ENCODE results near the gene LYRM4. TPM values are rescaled to one million over a fixed set of nuclear protein-coding genes. Genes with fewer than 3 reads are reported as not detected.

LYRM4 gene
- total RNA-seq = 10 to 100 TPM; 30.2 to 31.9 TPM

DNA sequence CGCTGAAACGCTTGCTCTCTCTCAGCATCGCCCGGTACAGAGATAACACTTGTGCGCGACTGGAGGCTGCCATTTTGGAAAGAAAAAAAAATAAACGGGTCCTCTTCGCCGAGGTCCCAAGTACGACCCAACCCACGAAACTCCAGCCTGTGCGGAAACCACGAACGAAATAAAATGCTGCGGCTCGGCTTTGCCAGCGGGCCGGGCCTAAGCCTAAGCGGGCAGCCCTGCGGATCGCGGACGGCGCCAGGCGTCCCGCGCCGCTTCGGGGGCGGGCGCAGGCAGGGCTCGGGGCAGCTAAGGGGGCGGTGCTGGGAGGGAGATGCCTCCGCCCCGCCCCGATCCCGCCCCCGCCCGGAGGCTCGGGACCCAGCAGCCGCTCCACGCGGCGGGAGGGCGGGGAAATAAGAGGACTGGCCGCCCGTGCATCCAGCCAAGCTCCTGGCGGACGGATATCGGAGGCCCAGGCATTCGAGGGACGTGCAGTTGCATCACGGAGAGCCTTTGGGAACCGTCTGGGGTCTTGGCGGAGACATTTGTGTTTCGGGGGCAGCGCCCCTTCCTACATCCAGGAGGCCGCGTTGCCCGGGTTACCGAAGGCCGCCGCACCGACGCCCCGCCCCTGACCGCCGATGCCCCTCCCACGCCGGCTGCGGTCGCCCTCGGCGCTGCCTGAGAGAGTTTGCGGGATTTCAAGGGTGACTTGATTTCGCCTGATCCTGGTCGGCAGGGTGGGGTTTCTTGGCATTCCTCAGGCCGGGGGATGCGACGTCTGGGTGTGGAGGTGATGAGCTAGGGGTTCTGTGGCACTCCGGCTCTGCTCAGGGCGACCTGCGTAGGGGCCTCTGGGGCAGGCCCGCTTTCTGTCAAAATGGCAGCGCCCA, at the start of gene LYRM4, which contains the start of gene FARS2:
LYRM4 (minus strand) TSS at position 290 of the 884 bp plus-strand sequence; CDS start at position 73, 217 bp downstream.
FARS2 (plus strand) TSS at position 853 of the 884 bp plus-strand sequence.

GRCh38 chr6:5084781-5085647, 175.7 kb downstream of the LYRM4 start, which contains the start of gene PPP1R3G:
TSS of gene PPP1R3G (plus strand) at chr6:5085341. CDS start at chr6:5085486, 145 bp downstream.

Small RNA genes within 50 kb of the gene (microRNA-seq; reads per million reads assigned to microRNA genes)
- gene MIR3691 (ENCODE audit: borderline microRNAs expressed, borderline replicate concordance) = 3.5 reads per million, percentile 23 among the genes with 10 or more reads in this experiment

Other genes with a start within 250 kb of the LYRM4 start
- gene PPP1R3G, start 175.6 kb downstream of the LYRM4 start, total RNA-seq = under 1 TPM; 0.15 to 0.22 TPM
- gene FARS2, start 563 bp upstream of the LYRM4 start, total RNA-seq = 10 to 100 TPM; 12.7 to 13.8 TPM